GM18517 (cell line): ENCODE results near the gene PPIL3.

Experiments
- ATAC-seq: cut with Tn5 transposase; IDR thresholded peaks from one replicate; pipeline ENCODE4 v1.9.1; 2021; ENCODE audit warnings: mild to moderate bottlenecking, moderate library complexity; ENCODE audit not compliant: unreplicated experiment

PPIL3 gene

DNA sequence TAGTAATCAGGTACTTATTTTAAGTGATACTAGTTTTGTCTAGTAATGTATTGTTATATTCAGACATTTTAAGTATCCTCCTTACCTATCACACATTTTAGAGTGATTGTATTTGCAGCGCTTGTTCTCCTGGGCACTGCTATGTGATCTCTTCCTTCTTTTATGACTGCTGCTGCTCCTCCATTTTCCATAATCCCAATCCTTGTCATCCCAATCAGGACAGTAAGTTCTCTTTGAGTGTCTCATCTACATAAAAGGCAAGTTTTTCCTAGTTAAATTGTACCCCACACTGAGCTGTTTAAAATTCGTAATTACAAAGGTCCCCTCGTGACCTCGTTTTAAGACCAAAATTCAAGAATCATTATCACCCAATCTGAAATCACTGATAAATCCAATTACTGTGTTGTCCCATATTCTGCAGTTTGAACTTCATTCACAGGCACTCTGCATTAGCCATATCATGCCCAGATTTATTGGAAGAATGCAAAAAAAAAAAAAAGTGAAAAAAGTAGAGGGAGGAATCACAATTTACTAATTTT lies 27.2 kb downstream of the PPIL3 start:
- no peak for ATAC-seq

DNA sequence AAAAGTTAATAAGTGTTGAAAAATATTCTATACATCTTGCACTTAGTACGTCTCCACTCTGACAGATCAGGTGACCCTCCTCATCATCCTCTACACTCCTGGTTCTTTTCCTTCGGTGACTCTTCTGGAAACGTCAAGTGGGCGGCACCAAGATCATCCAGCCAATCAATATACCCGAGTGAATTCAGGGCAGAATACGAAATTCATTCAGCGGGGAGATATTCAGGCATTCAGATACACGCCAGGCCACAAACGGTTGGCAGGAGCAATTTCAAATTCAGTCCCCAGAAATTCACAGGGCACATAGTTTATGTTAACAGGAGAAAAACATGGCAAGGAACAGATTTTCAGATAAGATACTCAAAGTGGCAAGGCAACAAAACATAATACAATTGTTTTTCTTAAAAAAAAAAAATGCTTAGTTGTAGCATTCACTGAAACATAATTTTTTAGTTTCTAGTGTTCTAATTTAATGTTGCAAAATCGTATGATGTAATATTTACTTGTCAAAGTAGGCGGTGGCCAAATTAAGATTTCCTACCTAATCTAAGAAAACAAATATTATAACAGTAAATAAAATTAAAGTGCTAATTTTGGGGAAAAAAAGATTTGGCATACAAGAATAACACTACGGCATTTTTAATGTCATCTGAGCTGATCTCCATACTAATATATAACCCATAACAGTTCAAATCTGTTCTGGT lies 28.6 kb downstream of the PPIL3 start:
- no peak for ATAC-seq

DNA sequence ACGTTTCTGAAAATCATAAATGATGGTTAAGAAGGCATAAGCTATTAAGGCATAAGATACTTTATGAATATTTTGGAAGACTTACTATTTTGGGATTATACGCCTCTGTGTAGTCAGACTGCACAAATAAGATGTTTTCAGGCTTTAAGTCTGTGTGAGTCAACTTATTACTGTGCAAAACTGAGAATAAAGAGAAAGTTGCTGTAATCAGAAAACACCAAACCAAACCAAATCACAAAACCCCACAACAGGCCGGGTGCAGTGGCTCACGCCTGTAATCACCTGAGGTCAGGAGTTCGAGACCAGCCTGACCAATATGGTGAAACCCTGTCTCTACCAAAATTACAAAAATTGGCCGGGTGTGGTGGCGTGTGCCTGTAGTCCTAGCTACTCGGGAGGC lies 32.1 kb downstream of the PPIL3 start:
- ATAC-seq = no peak

DNA sequence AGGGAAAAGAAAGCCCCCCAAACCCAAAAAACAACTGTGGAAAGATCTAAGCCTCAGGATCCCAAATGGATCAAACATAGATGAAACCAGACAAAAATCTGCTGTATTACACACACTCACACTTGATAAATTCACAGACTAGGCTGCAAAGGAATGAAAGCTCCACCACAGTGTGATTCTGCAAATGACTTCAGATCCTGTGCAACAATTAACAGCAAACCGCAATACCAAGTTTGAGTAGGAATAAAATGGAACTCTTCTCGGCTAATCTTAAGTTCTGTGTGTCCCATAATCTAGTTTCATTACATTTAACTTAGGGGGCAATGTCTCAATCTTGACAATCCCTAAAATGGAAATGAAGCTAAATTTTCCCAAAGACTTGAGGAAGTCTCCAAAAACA lies 36.3 kb downstream of the PPIL3 start:
- ATAC-seq = no peak

DNA sequence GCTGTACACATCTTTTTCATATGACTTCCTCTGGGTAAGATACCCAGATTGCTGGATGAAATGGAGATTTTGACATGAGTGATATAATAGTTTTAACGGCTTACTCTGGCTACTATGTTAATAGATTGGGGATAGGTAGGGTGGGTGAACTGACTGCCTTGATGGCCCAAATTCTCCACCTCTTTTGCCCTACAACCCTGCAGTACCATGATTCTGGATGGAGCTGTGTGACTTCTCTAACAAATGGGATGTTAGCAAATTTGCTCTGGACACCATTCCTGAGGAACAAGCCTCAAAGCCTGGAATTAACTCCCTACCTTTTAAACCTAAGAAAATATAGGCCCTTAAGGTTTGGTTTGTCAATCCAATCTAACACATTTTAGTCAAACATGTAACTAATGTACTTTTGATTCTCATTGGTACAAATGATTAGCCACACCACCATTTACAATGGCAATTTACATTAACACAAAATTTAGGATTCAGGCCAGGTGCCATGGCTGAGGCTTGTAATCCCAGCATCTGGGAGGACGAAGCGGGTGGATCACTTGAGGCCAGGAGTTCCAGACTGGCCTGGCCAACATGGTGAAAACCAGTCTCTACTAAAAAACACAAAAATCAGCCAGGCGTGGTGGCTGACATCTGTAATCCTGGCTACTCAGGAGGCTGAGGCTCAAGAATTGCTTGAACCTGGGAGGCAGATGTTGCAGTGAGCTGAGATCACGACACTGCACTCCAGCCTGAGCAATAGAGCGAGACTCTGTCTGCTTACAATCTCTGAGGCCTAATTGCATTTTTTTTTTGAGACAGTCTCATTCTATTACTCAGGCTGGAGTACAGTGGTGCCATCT lies 37.3 kb downstream of the PPIL3 start:
- no peak for ATAC-seq

DNA sequence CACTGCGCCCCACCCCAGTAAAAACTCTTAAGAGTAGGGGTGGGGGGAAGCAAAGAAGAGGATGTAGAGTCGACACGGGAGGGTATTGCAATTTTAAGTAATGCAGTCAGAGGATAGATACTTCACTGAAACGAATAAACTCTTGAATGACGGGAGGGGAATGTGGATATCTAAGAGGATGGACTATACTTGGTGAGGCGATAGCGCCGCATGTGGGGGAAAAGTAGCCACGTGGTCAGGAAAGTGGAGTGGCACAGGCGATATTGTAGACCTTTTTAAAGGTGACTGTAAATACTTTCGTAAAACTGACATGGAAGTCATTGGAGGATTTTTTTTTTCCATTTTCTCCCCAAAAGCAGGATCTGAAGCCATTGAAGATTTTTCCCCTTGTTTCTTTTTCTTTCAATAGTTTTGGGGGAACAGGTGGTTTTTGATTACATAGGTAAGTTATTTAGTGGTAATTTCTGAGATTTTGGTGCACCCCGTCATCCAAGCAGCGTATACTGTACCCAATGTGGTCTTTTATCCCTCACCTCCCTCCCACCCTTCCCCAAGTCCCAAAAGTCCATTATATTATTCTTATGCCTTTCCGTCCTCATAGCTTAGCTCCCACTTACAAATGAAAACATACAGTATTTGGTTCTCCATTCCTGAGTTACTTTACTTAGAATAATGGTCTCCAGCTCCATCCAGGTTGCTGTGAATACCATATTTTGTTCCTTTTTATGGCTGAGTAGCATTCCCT lies 38.2 kb downstream of the PPIL3 start:
- no peak for ATAC-seq

DNA sequence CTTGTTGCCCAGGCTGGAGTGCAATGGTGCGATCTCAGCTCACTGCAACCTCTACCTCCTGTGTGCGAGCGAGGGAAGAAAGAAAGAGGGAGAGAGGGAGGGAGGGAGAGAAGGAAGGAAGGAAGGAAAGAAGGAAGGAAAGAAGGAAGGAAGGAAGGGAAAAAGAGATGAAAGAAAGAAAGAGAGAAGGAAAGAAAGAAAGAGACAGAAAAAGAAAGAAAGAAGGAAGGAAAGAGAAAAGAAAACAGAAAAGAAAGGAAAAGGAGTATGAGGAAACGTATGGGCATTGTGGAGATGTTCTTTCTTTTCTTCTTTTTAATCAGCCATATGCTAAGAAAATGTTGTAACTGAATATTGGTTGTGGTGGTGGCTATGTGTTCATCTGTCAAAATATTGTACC lies 40.9 kb downstream of the PPIL3 start:
- ATAC-seq = no peak

DNA sequence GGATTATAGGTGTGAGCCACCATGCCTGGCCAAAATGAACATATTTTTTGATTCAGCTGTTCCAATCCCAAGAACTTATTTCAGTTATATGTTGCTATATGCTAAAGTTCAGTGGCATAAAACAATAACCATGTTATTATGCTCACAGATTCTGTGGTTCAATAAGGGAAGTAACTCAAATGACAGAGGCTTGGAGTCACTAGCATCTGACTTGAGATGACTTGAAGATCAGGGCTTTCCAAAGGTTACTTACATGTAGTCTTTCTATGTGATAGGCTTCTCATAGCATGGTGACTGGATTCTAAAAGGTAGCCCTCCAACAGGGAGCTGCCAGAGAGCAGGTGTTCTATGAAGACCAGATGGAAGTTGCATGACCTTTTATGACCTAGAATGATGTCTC lies 41.6 kb downstream of the PPIL3 start:
- ATAC-seq = no peak

DNA sequence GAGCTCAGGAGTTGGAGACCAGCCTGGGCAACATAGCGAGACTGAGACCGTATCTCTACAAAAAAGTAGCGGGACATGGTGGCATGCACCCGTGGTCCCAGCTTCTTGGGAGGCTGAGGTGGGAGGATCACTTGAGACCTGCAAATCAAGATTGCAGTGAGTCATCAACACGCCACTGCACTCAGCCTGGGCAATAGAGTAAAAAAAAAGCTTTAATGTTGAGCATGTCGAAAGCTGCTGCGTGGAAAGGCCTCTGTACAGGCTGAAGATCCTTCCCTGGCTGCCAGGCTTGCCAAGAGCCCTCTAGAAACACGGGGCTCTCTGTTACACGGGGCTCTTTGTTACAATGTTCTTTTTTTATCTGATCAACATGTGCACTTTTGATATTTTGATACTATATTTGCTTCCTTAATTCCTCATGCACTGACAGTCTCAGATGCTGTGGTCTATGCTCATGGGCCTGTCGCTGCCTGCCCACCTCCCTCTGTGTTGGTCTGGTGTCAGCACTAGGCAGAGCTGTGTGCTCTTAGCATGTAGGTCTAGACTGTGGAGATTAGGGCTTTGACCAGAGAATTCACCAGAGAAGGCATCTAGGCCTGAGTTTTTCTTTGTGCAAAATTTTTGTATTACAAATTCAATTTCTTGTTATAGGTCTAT lies 43.1 kb downstream of the PPIL3 start:
- no peak for ATAC-seq

DNA sequence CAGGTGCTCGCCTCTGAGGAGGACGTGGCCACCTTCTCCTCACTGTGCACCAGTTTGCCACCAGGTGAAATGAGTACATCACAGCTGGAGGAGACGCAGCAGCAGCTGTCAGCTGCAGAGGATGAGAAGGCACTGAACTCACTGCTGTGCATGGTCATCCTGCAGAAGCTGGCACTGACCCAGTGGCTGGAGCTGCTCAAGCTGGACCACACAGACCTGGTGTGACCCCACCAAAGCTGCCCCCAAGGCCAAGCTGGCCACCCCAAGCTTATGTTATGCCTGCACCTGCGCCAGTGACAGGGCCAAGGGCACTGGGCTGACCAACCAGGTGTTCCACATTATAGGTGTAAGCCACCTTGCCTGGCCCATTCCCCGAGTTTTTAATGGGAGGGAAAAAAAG lies 43.7 kb downstream of the PPIL3 start:
- no peak for ATAC-seq

DNA sequence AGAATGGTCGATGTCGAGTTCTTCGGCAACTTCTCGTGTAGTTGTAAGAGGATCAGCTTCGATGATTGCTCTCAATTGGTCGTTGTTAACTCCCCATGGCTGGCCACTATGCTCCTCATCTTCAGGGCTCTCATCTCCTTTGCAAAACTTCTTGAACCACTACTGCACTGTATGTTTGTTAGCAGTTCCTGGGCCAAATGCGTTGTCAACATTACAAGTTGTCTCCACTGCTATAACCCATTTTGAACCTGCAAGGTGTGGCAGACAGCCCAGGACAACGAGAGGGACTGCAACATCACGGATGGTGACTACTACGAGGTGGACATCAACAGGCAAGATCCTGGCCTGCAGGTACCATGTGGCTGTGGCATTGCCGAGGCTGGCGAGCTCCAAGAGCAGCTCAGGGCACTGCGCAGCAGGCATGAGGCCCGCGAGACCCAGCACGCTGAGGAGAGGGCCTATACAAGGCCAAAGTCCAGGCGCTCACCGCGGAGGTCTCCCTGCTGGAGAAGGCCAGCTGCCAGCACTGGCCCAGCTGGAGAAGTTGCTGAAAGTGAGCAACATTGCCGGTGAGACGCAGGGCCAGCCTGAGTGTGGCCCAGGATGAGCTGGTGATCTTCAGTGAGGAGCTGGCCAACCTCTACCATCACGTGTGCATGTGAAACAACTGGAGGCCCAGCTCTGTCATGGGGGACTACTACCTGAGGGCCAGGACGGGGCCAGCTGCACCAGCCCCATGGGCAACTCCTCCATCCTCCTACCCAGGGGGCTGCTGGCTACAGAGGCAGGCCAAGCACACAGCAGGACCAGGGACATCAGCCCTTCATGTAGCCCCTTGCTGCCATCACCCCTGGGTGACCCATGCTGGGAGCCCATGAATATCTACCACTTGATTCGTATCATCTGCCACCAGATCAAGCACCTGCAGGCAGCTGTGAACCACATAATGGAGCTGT lies 44.6 kb downstream of the PPIL3 start:
- ATAC-seq = no peak

DNA sequence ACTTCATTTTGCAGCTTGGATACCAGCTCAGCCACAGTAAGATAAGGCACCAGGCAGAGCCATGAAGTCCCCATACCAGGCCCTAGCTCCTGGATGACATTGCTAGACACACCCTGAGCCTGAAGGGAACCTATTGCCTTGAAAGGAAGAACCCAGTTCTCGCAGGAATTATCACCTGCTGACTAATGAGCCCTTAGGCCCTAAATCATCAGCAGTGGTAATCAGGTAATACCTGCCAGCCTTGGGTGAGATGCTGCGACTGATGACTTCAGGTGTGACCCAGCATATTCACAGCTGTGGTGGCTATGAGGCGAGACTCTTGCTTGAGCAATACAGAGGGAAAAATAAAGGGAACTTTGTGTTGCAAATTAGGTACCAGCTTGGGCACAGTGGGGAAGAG lies 49.4 kb downstream of the PPIL3 start:
- no peak for ATAC-seq

DNA sequence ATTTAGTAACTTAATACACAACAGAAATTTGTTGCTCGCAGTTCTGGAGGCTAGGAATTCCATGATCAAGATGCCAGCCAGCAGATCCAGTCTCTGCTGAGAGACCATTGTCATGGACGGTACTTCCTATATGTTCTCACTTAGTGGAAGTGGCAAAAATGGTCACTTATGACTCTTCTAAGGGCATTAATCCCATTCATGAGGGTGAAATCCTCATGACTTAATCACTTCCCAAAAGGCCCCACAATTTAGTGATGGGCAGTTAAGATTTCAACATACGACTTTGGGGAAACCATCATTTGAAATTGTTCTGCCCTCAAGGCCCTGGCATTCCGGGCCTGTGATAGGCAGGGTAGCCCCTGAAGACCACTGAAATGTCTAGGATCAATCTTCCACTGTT lies 54.2 kb downstream of the PPIL3 start:
- no peak for ATAC-seq

DNA sequence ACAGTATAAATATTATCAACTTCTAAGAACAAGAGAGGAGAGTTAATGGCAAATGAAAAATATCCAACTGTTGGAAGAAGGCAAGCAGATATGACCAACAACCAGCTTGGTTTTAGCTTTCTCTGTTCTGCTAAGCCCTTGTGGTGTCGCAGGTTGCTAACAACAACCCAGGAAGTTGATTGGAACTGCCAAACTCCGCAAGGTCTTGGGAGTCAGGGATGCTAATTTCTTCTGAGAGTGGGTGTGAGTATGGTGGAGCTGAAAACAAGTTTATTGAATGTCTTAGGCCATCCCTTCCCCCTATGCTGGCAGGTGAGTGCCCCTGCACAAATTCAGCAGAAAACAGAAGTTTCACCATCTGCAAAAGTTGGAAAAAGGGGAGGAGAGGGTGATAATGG lies 59.6 kb downstream of the PPIL3 start:
- ATAC-seq = no peak

DNA sequence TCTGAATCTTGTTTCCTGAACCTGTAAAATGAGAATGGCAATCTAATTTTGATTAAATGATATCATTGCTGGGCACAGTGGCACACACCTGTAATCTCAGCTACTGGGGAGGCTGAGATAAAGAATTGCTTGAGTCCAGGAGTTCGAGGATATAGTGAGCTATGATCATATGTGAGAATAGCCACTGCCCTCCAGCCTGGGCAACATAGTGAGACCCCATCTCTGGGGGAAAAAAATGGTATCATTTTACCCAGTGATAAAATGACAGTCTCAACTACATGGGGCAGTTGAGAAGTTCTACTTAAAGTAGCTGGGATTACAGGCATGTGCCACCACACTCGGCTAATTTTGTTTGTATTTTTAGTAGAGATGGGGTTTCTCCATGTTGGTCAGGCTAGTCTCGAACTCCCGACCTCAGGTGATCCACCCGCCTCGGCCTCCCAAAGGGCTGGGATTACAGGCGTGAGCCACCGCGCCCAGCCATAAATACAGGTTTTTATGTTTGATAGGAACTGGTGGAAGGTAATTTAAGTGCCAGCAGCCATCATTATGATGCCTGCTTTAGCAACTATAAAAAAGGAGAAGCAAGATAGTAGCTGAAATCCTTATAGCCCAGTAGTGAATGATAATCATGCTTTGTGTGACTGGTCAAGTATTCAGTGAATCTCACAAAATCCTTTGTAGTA lies 60.2 kb downstream of the PPIL3 start:
- no peak for ATAC-seq

DNA sequence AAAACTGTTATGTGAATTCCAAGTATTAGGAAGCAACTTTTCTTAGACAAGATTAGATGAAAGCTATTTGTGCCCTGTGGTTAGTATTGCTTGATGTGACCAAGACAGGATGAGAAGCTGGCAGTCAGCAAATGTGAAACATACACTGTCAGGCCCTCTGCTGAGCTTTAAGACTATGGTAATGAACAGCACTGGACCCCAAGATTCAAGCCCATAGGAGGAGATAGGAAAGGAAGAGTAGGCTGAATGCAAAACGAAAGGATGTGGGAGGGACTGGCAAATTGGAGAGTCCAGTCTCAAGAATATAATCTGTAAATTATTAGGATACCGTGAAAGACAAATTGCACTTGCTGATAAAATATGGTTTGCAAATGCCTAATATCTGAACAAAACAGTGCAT lies 60.8 kb downstream of the PPIL3 start:
- no peak for ATAC-seq

DNA sequence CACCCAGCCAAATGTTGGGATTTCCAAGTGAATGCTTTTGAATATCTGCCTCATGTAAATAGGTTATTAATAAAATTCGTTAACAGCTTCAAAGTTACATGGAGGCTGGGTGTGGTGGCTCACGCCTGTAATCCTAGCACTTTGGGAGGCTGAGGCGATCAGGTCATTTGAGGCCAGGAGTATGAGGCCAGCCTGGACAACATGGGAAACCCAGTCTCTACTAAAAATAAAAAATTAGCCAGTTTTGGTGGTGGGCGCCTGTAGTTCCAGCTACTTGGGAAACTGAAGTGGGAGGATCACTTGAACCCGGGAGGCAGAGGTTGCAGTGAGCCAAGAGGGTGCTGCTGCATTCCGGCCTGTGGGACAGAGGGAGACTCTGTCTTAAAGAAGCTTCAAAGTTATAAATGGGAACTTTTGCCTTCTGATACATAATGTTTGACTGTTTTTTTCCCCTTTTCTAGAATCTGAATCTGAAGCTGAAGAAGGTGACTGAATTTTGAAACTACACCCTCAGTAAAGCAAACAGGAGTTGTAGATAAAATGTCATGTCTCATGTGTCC lies 67.1 kb downstream of the PPIL3 start:
- no peak for ATAC-seq
